Cerebellar cortex (tissue), 1 donor: ENCODE measurements around the gene BIK.
"Not testable (repeated sequence)": the region's sequence is repeated elsewhere in the genome, so short reads cannot be mapped to it uniquely, and the experiment has no call there.

Experiments used
- DNase-seq: peaks from one replicate; pipeline ENCODE4 v3.0.0-alpha.2; 2015; ENCODE audit warnings: low spot score

BIK gene

GRCh38 chr22:43110444-43110926 is at the start of gene BIK:
Gene BIK (plus strand): TSS chr22:43110750. CDS start chr22:43124023, 13,273 bp downstream.
- DNase-seq: peak; percentile 15

- DNase-seq: no peak
Measured at GRCh38 chr22:43066134-43066533, 44.4 kb upstream of the BIK start.

GRCh38 chr22:43066844-43067385 is 43.6 kb upstream of the BIK start:
- no peak for DNase-seq

GRCh38 chr22:43077121-43077877 is 33.3 kb upstream of the BIK start:
- peak; percentile 93 for DNase-seq

GRCh38 chr22:43078522-43078921 is 32.0 kb upstream of the BIK start:
- no peak for DNase-seq

- no peak for DNase-seq
Measured at GRCh38 chr22:43079742-43080141, 30.8 kb upstream of the BIK start.

GRCh38 chr22:43080616-43081015 is 29.9 kb upstream of the BIK start:
- DNase-seq: no peak

- no peak for DNase-seq
Measured at GRCh38 chr22:43081968-43082367, 28.6 kb upstream of the BIK start.

- DNase-seq: no peak
Measured at GRCh38 chr22:43085658-43086606, 24.6 kb upstream of the BIK start.

- DNase-seq: no peak
Measured at GRCh38 chr22:43088627-43088983, 21.9 kb upstream of the BIK start.

- DNase-seq: peak; percentile 89
Measured at GRCh38 chr22:43088984-43089717, 21.4 kb upstream of the BIK start, which contains the start of gene TTLL1. Gene TTLL1 (minus strand): TSS chr22:43089391. CDS start chr22:43075586, 13,805 bp downstream.

- DNase-seq: peak; percentile 94
Measured at GRCh38 chr22:43090130-43090789, 20.3 kb upstream of the BIK start.

GRCh38 chr22:43092085-43092484 is 18.5 kb upstream of the BIK start:
- DNase-seq: no peak

- DNase-seq: no peak
Measured at GRCh38 chr22:43094085-43094484, 16.5 kb upstream of the BIK start.

- no peak for DNase-seq
Measured at GRCh38 chr22:43094551-43094950, 16.0 kb upstream of the BIK start.

GRCh38 chr22:43096420-43096819 is 14.1 kb upstream of the BIK start:
- DNase-seq: no peak

GRCh38 chr22:43098356-43098755 is 12.2 kb upstream of the BIK start:
- no peak for DNase-seq

- no peak for DNase-seq
Measured at GRCh38 chr22:43099095-43099494, 11.5 kb upstream of the BIK start.

- DNase-seq: no peak
Measured at GRCh38 chr22:43100225-43100624, 10.3 kb upstream of the BIK start.

- DNase-seq: no peak
Measured at GRCh38 chr22:43101306-43101705, 9.2 kb upstream of the BIK start.

GRCh38 chr22:43104056-43104625 is 6.4 kb upstream of the BIK start:
- not testable (repeated sequence) for DNase-seq
